GM10266 (cell line): ENCODE results near the gene NF1.
A peak's percentile ranks its signal among the peaks of the same experiment; 100 is the strongest.
"Not testable (repeated sequence)": the region's sequence is repeated elsewhere in the genome, so short reads cannot be mapped to it uniquely, and the experiment has no call there.

Source experiments
- DNase-seq: peaks from one replicate; pipeline ENCODE4 v3.0.0; 2012; ENCODE audit errors: extremely low spot score
- TF ChIP-seq, protein P1 (sequence below): IDR thresholded peaks from 2 replicates; pipeline ENCODE4 v1.5.1; 2012; ENCODE audit warnings: mild to moderate bottlenecking, low read depth; ENCODE audit not compliant: control insufficient read depth, insufficient read depth; ENCODE audit errors: missing control alignments

Gene NF1

DNA sequence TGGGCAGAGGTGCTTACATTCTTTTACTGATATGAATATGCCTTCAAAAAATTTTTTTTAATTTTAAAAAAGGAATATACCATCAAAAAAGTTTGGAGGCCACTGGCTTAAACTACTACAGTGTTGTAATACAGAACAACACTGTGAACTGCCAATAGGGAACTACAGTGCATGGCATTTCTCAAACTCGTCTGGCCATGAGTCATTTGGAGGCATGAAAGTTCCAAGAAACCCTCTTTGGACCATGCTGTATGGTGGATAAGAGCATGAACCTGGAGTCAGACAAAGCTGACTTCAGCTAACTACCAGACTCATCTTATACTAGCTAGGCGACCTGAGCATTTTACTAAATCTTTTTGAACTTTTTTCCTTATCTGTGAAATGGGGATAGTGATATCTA lies 9.2 kb upstream of the NF1 start:
- no peak for DNase-seq
- TF ChIP-seq, protein P1, sequence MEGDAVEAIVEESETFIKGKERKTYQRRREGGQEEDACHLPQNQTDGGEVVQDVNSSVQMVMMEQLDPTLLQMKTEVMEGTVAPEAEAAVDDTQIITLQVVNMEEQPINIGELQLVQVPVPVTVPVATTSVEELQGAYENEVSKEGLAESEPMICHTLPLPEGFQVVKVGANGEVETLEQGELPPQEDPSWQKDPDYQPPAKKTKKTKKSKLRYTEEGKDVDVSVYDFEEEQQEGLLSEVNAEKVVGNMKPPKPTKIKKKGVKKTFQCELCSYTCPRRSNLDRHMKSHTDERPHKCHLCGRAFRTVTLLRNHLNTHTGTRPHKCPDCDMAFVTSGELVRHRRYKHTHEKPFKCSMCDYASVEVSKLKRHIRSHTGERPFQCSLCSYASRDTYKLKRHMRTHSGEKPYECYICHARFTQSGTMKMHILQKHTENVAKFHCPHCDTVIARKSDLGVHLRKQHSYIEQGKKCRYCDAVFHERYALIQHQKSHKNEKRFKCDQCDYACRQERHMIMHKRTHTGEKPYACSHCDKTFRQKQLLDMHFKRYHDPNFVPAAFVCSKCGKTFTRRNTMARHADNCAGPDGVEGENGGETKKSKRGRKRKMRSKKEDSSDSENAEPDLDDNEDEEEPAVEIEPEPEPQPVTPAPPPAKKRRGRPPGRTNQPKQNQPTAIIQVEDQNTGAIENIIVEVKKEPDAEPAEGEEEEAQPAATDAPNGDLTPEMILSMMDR = no peak

DNA sequence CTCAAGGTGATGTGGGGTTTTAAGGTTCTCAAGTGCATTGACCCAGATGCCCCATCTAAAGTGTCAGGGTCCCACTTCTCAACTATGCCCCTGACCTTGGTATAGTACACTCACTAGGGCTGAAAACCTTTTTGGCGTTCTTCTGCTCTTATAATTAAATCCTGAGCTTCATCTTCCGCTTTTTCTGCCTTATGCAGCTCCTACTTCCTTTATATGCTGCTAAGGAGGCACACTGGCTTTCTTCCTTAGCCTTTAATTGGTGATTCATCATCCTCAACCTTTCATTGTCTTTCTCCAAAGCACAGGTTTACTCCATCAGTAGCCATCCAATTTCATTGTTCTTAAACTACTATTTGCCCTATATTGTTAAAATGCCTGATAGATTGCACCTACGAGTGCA lies 5.3 kb upstream of the NF1 start:
- TF ChIP-seq, protein P1 = no peak
- DNase-seq = no peak

DNA sequence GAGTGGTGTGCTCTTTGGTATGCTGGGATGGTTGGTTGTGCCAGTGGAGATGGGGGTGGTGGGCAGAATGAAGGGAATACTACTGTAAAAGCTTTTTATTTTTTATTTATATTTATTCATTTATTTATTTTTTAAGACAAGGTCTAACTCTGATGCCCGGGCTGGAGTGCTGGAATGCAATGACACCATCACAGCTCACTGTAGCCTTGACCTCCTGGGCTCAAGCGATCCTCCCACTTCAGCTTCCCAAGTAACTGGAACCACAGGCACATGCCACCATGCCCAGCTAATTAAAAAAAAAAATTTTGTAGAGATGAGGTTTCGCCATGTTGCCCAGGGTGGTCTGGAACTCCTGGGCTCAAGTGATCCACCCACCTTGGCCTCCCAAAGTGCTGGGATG lies 4.1 kb upstream of the NF1 start:
- DNase-seq = not testable (repeated sequence)

DNA sequence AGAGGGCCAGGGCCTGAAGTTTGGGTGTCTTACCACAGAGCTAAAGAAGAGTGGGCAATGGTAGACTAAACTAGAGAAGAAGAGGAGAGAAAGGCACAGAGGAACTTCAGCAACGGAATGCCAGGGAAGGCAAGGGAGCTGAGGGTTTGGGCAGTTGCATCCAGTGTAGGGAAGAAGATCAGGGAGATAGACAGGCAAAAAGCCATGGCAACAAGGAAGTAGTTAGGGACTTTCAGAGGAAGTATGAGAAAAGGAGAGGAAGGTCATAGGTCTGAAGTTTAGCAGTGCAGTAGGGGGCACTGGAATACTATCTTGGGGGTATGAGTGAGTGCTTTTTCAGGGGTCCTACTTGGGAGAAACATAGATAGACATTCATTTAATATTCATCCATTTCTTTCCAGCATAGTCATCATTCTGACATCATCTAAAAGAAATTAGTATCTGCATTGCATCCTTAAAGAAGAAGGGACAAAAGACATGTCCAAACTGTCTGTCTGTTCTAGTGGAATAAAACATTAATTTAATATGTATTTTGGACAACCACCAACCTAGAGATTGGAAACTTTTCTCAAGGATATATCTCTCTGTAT lies 2.2 kb upstream of the NF1 start:
- DNase-seq = no peak

DNA sequence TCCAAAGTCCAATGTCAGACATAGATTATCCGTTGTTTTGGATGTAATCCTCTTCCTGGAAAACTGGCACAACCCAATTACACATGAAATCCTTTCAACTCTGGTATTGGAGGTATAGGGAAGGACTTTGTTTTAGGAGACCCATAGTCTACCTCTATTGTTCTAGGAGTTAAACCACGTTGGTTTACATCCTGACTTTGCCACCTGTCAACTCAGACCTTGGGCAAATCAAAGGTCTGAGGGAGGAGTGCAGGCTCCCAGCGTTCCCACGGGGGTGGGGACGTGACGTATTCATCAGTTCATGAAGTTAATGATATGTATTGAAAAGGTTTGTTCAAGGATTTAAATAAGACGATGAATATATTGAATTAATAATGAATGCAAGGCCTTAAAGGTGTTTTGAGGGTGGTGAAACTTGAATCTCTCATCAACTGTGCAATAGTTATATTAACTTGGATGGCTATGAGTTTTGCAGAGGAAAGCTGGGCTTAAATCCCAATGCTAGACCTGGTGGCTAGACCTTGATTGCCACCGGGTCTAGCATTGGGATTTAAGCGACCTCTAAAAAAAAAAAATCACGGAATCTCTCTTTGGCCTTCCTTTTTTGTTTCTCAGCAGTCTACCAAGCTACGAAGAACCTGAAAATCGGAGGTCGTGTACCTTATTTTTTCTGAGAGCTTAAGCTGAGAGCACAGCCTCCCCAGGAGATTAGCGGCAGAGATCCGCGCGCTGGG lies 744 bp upstream of the NF1 start:
- DNase-seq = no peak
- TF ChIP-seq, protein P1 = no peak

More for the DNA sequence above, 2.2 kb upstream of the NF1 start:
- TF ChIP-seq, protein P1 = peak; percentile 6

DNA sequence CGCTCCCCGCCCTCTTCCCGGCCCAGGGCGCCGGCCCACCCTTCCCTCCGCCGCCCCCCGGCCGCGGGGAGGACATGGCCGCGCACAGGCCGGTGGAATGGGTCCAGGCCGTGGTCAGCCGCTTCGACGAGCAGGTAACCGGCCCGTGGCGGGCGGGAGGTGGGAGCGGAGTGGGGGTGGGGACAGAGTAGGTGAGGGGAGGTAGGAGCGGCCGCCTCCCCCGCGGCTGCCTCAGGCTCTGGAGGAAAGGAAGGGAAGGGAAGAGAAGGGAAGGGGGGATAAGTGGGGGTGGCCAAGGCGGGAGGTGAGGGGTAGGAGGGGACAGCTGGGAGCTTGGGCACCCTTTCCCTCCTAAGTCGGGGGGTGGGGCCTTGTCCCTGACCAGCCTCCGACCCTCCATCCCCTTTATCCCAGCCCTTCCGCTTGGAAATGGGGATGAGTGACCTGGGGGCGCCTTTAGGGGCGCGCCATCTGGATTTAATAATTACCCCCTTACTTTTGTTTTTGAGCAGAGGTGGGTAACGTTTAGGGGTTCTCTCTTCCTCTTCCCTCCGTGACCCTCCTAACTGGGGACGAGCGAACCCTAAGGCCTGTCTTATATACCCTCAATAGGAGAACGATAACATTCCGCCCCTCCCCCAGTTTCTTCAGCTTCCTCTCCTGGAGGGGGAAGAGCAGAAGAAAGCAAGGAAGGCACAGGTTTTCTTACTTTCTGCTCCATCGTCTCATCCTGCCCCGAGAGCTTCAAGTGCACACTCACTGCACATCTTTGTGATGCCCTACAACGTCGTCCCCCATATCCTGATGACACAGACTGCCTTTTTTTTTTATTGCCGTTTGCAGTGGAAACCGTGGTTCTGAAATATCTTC lies 694 bp downstream of the NF1 start:
- peak; percentile 34 for DNase-seq

DNA sequence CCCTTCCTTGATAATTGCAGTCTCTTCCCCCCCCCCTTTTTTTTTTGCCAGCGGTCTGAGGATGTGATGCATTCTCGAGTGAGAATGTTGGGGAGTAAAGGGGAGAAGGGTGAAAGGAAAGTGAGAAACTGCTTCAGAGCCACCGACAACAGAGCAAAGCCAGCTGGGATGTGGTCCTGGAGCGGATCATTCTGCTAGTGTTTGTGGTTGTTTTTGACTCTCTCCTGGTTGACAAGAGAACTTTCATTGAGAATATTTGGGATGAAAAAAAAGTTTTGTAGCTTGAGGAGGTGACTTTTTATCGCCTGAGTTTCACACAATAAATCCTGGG lies 1.3 kb downstream of the NF1 start:
- DNase-seq = no peak

More for the DNA sequence above, 694 bp downstream of the NF1 start:
- TF ChIP-seq, protein P1 = no peak

More for the DNA sequence above, 1.3 kb downstream of the NF1 start:
- TF ChIP-seq, protein P1 = no peak
